GM19099 (cell line): ENCODE data around the gene PHKB.

Experiments used
- POLR2A ChIP-seq: IDR thresholded peaks from 3 replicates; pipeline ENCODE4 v1.6.1; 2011; ENCODE audit warnings: low read depth; ENCODE audit not compliant: insufficient read length; ENCODE audit errors: extremely low read depth

The PHKB gene

GRCh38 chr16:47460711-47461597 lies at the start of gene PHKB, which contains the start of gene ITFG1:
Gene PHKB (plus strand): TSS chr16:47461331. CDS start chr16:47461351, 20 bp downstream.
Gene ITFG1 (minus strand): TSS chr16:47461063. CDS start chr16:47461045, 18 bp downstream.
- peak; percentile 90 for TF ChIP-seq POLR2A

DNA sequence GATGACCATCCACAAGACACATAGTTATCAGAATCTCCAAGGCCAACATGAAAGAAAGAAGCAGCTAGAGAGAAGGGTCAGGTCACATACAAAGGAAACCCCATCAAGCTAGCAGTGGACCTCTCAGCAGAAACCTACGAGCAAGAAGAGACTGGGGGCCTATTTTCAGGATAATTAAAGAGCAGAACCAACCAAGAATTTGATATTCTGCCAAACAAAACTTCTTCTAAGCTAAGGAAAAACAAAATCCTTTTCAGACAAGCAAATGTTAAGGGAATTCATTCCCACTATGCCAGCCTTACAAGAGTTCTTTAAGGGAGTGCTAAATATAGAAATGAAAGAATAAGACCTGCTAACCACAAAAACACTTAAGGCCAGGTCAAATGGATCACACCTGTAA lies 48.1 kb upstream of the PHKB start:
- TF ChIP-seq POLR2A, result no peak

- TF ChIP-seq POLR2A, result no peak
Observed at GRCh38 chr16:47416869-47417268, 44.3 kb upstream of the PHKB start.

DNA sequence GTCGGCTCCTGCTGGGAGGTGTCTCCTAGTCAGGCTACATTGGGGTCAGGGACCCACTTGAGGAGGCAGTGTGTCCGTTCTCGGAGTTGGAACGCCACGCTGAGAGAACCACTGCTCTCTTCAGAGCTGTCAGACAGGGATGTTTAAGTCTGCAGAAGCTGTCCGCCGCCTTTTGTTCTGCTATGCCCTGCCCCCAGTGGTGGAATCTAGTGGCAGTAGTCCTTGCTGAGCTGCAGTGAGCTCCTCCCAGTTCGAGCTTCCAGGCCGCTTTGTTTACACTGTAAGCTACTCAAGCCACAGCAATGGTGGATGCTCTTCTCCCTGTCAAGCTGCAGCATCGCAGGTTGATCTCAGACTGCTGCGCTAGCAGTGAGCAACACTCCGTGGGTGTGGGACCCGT lies 36.3 kb upstream of the PHKB start:
- no peak for TF ChIP-seq POLR2A

- TF ChIP-seq POLR2A, result no peak
Observed at GRCh38 chr16:47426806-47427205, 34.3 kb upstream of the PHKB start.

GRCh38 chr16:47431960-47432359 lies 29.2 kb upstream of the PHKB start:
- no peak for TF ChIP-seq POLR2A

DNA sequence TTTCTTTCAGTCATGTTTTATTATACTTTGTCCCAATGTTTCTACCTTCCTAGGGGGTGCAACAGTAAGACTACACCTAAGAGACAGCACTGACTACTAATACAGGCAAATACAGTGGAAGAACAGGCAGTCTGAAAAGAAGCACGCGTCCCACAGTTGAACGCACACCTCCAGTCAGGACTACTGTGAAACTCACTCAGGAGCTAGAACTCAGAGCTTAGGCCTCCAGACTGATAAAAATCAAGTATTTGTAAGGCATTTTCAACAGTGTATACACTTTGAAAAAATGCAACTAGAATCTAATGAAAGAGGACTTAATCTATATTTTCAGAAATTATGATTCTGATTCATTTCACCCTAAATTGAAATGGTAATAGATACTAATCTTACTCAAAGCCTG lies 14.7 kb upstream of the PHKB start:
- no peak for TF ChIP-seq POLR2A

DNA sequence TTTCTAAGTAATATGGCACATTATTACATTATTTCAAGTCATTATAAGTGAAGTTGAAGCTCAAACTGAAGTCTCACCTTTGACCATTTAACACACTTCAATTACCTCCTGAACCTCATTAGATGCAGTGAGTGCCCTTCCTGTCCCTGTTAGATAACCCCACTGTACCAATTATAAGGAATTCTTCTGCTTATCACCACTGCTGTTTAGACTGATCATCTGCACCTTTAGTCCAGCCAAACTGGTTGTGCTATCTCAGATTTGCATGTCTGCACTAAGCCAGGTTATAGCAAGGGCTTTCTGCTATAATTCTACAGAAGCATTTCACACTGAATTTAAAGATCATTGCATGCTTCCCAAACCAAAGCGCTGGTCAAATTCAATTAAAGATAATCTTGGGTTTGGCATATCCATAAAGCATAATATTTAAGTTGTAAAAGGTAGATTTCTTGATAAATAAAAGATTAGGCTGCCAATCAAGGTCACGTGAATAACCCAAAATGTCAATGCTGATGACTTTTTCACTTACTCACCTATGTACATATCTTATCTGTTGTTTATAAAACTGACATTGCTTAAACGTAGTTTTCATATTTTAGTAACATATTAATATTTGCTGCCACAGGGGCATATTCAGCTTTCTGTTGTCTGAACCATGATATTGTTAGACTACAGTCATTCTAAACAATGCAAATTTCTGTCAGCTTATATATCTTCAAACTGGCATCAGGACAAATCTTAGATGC lies 12.1 kb upstream of the PHKB start:
- no peak for TF ChIP-seq POLR2A

DNA sequence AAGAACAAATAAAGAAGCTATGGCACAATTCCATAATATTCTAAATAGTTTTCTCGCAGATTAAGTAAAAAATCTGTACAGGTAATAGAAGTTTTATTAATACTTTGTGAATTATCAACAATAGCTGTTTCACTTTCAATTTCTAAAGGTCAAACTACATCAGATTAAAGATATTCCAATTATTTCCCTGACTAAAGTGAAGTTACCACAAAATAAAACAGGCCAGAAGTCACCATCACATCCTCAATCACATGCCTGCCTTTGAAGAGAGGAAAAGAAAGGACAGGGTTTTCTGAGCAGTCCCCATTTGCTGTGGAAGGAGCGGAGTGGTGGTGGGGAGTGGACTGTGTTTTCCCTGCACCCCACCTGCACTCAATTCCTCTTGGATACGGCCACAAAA lies 11.3 kb upstream of the PHKB start:
- TF ChIP-seq POLR2A, result no peak

DNA sequence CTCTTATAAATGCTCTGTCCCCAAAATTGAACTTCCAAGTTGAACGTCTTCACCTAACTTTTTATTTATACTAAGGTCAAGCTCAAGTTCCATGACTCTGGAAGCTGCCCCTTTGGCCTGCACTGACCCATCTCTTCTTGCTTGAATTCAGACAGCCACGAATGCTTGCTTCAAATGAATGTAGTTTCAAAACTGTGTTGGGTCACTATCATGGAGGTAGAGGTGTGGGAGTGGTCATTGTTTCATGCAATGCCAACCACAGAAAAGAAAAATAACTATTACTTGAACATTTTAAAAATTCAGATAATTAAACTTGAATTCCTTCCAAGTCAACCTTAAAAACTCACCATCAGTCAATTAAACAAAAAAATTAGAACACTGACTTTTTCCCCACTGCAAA lies 2.8 kb upstream of the PHKB start:
- no peak for TF ChIP-seq POLR2A

GRCh38 chr16:47459603-47460002 lies 1.5 kb upstream of the PHKB start:
- TF ChIP-seq POLR2A, result no peak

DNA sequence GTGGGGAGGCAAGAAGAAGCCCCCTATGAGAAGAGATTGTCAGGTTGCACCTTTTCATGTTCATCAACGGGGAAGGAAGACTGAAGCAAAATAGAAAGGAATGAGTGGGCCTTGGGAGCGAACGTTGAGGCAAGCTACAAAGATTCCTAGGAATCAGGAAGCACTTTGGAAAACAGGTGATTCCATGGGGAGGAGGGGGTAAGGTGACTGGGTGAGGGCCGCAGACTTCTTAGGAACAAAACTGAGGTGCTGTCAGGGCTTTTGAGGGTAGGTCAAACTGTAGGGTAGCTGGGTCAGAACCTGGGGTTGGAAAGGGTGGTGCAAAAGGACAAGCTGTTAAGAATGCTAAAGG lies 796 bp upstream of the PHKB start:
- no peak for TF ChIP-seq POLR2A

DNA sequence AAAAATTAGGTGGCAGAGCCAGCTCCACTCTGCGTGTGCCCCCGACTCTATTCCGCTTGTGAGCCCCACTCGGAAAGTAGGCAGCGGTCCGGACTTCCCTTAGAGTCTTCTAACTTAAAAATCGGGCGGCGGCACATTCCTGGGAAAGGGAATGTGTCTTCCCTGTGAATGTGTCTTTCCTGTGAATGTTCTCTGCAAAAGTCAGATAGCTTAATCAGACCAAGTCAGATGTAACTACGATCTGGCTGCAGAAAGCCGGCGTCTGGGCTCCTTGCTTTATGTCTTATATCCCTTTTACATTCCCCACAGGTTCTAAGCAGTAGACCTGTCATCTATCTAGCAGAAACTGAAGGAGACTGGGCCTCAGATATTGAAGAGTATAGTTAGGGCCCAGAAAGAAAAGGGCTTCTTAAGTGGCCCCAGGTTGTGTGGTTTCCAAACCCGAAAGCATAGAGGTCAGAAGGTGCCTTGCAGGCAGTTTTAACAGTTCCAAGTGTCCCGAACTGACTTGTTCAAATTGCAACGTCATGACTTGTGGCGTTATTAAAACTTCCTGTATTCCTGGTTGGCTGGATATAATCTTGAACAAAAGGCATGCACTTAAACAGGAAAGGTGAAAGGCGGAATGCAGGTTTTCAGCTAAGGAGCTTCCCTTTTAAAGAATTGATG lies 601 bp downstream of the PHKB start:
- no peak for TF ChIP-seq POLR2A

DNA sequence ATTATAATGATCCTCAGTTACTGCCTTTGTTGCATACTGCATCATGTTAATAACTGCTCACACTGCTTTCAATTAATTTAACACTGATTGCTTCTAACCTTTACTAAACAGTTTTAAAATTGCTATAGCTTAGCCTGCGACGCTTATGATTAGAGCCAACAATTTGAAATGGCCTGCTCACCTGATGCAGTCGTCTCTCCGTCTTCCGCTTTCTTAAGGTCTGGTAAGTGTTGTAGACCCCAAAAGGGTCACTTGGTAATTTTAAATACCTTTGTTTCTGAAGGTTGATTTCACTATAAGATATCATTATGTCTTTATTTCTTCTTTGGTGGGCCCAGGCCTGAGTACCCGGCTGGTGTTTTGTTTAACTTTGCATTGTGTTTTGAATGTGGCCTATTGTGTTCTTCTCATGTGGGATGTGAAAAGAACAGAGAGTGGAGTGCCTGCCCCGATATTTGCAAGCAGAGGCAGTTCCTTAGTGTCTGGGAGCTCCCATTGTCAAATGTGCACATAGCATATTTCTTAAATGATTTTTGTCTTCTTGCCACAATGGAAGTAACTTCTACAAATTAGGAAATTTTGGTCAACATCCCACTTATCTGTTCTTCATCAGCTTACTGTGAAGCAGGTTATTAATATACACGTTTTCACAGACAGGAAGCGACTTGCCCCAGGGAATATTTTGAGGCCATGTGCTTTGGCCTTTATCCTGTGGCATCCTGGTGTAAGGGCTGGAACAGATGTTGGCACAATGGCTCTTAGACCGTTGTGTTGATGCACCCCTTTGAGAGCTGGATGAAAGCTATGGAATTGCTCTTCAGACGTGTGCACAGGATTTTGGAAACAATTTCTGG lies 2.9 kb downstream of the PHKB start:
- TF ChIP-seq POLR2A, result no peak
